H9 (cell line): ENCODE results near the gene MYO1E. TPM values are rescaled to one million over a fixed set of nuclear protein-coding genes. Genes with fewer than 3 reads are reported as not detected.
A peak's percentile ranks its signal among the peaks of the same experiment; 100 is the strongest.

Experiments
- DNase-seq: peaks from one replicate; pipeline ENCODE4 v3.0.0-alpha.2; 2017
- H2AFZ ChIP-seq: one replicate; pipeline ENCODE4 v1.6.1; 2013; ENCODE audit warnings: mild to moderate bottlenecking, low read length, control low read depth, moderate library complexity
- H2AK5ac ChIP-seq: 2 replicates; pipeline ENCODE4 v1.6.1; 2013; ENCODE audit warnings: low read length, control low read depth, mixed read lengths; ENCODE audit not compliant: insufficient read length
- H2BK120ac ChIP-seq: one replicate; pipeline ENCODE4 v1.6.1; 2013; ENCODE audit warnings: low read depth, mild to moderate bottlenecking, low read length, control low read depth, inconsistent platforms; ENCODE audit not compliant: poor library complexity, severe bottlenecking
- H2BK12ac ChIP-seq: 2 replicates; pipeline ENCODE4 v1.6.1; 2013; ENCODE audit warnings: low read length, control low read depth, mixed read lengths, low read depth; ENCODE audit not compliant: insufficient read length
- H2BK15ac ChIP-seq: 2 replicates; pipeline ENCODE4 v1.6.1; 2013; ENCODE audit warnings: low read depth, low read length, control low read depth
- H2BK20ac ChIP-seq: one replicate; pipeline ENCODE4 v1.6.1; 2013; ENCODE audit warnings: low read depth, mild to moderate bottlenecking, low read length, control low read depth, inconsistent platforms; ENCODE audit not compliant: poor library complexity, severe bottlenecking
- H2BK5ac ChIP-seq: 2 replicates; pipeline ENCODE4 v1.6.1; 2013; ENCODE audit warnings: low read length, control low read depth, mixed read lengths; ENCODE audit not compliant: insufficient read length
- H3K14ac ChIP-seq: 2 replicates; pipeline ENCODE4 v1.6.1; 2013; ENCODE audit warnings: low read length, control low read depth; ENCODE audit not compliant: insufficient read depth
- H3K18ac ChIP-seq: 2 replicates; pipeline ENCODE4 v1.6.1; 2013; ENCODE audit warnings: low read depth, mild to moderate bottlenecking, mixed read lengths, low read length, control low read depth; ENCODE audit not compliant: insufficient read length
- H3K23ac ChIP-seq: 2 replicates; pipeline ENCODE4 v1.6.1; 2013; ENCODE audit warnings: low read length, control low read depth, mixed read lengths, low read depth; ENCODE audit not compliant: insufficient read length
- H3K23me2 ChIP-seq: 2 replicates; pipeline ENCODE4 v1.6.1; 2013; ENCODE audit warnings: low read depth, mild to moderate bottlenecking, mixed read lengths, low read length, control low read depth; ENCODE audit not compliant: insufficient read length, poor library complexity, severe bottlenecking
- H3K27ac ChIP-seq: 2 replicates; pipeline ENCODE4 v1.5.1; 2013; ENCODE audit warnings: low read length, control low read depth, mixed read lengths, low read depth; ENCODE audit not compliant: insufficient read length
- H3K27me3 ChIP-seq: 2 replicates; pipeline ENCODE4 v1.6.1; 2013; ENCODE audit warnings: low read length, control low read depth, inconsistent platforms; ENCODE audit not compliant: insufficient read depth
- H3K4ac ChIP-seq: 2 replicates; pipeline ENCODE4 v1.6.1; 2013; ENCODE audit warnings: low read depth, mild to moderate bottlenecking, control low read depth, inconsistent platforms, low read length, moderate library complexity
- H3K4me1 ChIP-seq: 2 replicates; pipeline ENCODE4 v1.6.1; 2013; ENCODE audit warnings: low read length, control low read depth, inconsistent platforms; ENCODE audit not compliant: insufficient read depth
- H3K4me2 ChIP-seq: 2 replicates; pipeline ENCODE4 v1.6.1; 2013; ENCODE audit warnings: low read length, control low read depth, mixed read lengths; ENCODE audit not compliant: insufficient read length, insufficient read depth
- H3K56ac ChIP-seq: 2 replicates; pipeline ENCODE4 v1.6.1; 2013; ENCODE audit warnings: low read depth, mild to moderate bottlenecking, mixed read lengths, low read length, control low read depth; ENCODE audit not compliant: insufficient read length
- H3K79me1 ChIP-seq: 2 replicates; pipeline ENCODE4 v1.6.1; 2013; ENCODE audit warnings: low read depth, mild to moderate bottlenecking, moderate library complexity, low read length, control low read depth, inconsistent platforms; ENCODE audit not compliant: insufficient read depth, poor library complexity, severe bottlenecking
- H3K79me2 ChIP-seq: 2 replicates; pipeline ENCODE4 v1.6.1; 2013; ENCODE audit warnings: low read length, control low read depth, inconsistent platforms; ENCODE audit not compliant: insufficient read depth
- H3K9ac ChIP-seq: 2 replicates; pipeline ENCODE4 v1.6.1; 2013; ENCODE audit warnings: low read length, control low read depth, mixed read lengths; ENCODE audit not compliant: insufficient read length; ENCODE audit errors: extremely low read depth
- H3K9me3 ChIP-seq: one replicate; pipeline ENCODE4 v1.6.1; 2013; ENCODE audit warnings: low read depth, low read length, inconsistent platforms; ENCODE audit not compliant: control insufficient read depth
- H3T11ph ChIP-seq: one replicate; pipeline ENCODE4 v1.6.1; 2013; ENCODE audit warnings: mild to moderate bottlenecking, low read length, control low read depth, inconsistent platforms
- H4K20me1 ChIP-seq: one replicate; pipeline ENCODE4 v1.6.1; 2013; ENCODE audit not compliant: control insufficient read depth, insufficient read length, insufficient read depth
- H4K5ac ChIP-seq: 2 replicates; pipeline ENCODE4 v1.6.1; 2013; ENCODE audit warnings: low read depth, mild to moderate bottlenecking, mixed read lengths, low read length, control low read depth; ENCODE audit not compliant: insufficient read length
- H4K8ac ChIP-seq: replicated peaks from 2 replicates; pipeline ENCODE4 v1.6.1; 2013; ENCODE audit warnings: low read length, control low read depth, mixed read lengths, low read depth; ENCODE audit not compliant: insufficient read length
- H4K91ac ChIP-seq: 2 replicates; pipeline ENCODE4 v1.6.1; 2013; ENCODE audit warnings: low read depth, mild to moderate bottlenecking, moderate library complexity, mixed read lengths, low read length, control low read depth; ENCODE audit not compliant: insufficient read length
- H3K27ac Mint-ChIP-seq, 3 experiments: 2 replicates in 2 of 3; 3 replicates in 1 of 3; pipeline ENCODE4 v1.8.0; 2020 to 2021; ENCODE audit warnings: mixed read lengths in 3 of 3, mild to moderate bottlenecking in 1 of 3, moderate library complexity in 1 of 3
- H3K27me3 Mint-ChIP-seq: 2 replicates; pipeline ENCODE4 v1.8.0; 2021; ENCODE audit warnings: low read depth, mild to moderate bottlenecking, moderate library complexity, mixed read lengths
- H3K36me3 Mint-ChIP-seq, 3 experiments: 2 replicates in 2 of 3; 3 replicates in 1 of 3; pipeline ENCODE4 v1.8.0; 2020 to 2021; ENCODE audit warnings: low read depth in 3 of 3, mixed read lengths in 3 of 3; ENCODE audit not compliant: insufficient read depth in 1 of 3
- H3K4me1 Mint-ChIP-seq, 2 experiments: 2 replicates each; pipeline ENCODE4 v1.8.0; 2020; ENCODE audit warnings: mixed read lengths in 2 of 2
- H3K4me3 Mint-ChIP-seq, 2 experiments: 2 replicates in 1 of 2; 3 replicates in 1 of 2; pipeline ENCODE4 v1.8.0; 2020 to 2021; ENCODE audit warnings: mild to moderate bottlenecking in 2 of 2, mixed read lengths in 2 of 2, moderate library complexity in 1 of 2
- H3K9me3 Mint-ChIP-seq, 2 experiments: 2 replicates in 1 of 2; 3 replicates in 1 of 2; pipeline ENCODE4 v1.8.0; 2020; ENCODE audit warnings: mild to moderate bottlenecking in 2 of 2, mixed read lengths in 2 of 2, moderate library complexity in 1 of 2
- whole genome bisulfite sequencing: extraction: QIAGEN DNeasy Blood & Tissue Kit; methylation state at CpG from one replicate; pipeline ENCODE4 v1.1.7; 2013; ENCODE audit warnings: missing lambda C conversion rate, low lambda C conversion rate, mixed read lengths; ENCODE audit not compliant: insufficient read length; ENCODE audit errors: extremely low coverage; 5-methylcytosine and 5-hydroxymethylcytosine counted together
- total RNA-seq: library from RNA; stranded (reverse); gene quantifications from 2 replicates; pipeline ENCODE4 v1.2.1, GENCODE V29; 2021
- TF ChIP-seq, protein P1 (sequence below): fragments of 200-600 bp; sonication (generic); conservative IDR thresholded peaks from 3 replicates; pipeline ENCODE4 v1.8.0; 2021; ENCODE audit warnings: antibody characterized with exemption, mild to moderate bottlenecking

Gene MYO1E
- total RNA-seq, 1 experiment from 2014 or later, result 235 TPM

DNA sequence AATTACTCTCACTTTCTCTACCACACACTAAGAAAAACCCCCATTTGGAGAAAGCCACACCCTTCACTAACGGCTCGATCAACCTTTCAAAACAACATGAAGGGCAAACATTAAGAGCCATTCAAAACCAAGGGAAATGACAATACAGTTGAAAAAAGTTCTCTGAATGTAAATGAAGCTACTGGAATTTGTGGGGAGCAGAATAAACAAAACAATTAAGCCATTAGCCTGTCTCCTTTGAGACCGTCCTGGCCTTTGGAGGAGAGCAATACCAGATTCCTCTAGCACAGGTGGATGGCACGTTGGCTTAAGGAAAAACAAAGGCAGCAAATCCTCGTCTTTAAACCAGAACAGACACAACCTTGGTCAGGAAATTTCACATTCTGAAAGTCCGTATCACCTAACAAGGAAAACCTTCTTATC, 18.7 kb downstream of the MYO1E start:
- Histone ChIP-seq H2BK5ac (peak overlapping the region; percentile 89), H2BK120ac (peak overlapping the region; percentile 70), H2BK15ac (no peak overlapping the region), H2AK5ac (peak overlapping the region; percentile 23), H3K9me3 (no peaks in the 10 kb centered on the region), H3T11ph (peak overlapping the region; percentile 46), H3K27ac (peak overlapping the region; percentile 100), H2AFZ (no peak overlapping the region), H3K79me2 (peaks cover 1% of the 10 kb centered on the region; the same call in 1 of the 2 replicates), H3K4me1 (peaks cover 35% of the 10 kb centered on the region), H3K4ac (peak overlapping the region; percentile 42; the same call in 1 of the 2 replicates), H4K5ac (peak overlapping the region; percentile 97), H3K23me2 (peaks cover 2% of the 10 kb centered on the region), H3K14ac (peak overlapping the region; percentile 80; the same call in 1 of the 2 replicates), H4K20me1 (no peaks in the 10 kb centered on the region), H3K56ac (peak overlapping the region; percentile 87), H3K18ac (peak overlapping the region; percentile 95), H3K79me1 (no peaks in the 10 kb centered on the region), H3K9ac (peak overlapping the region; percentile 74), H2BK12ac (no peak overlapping the region), H3K4me2 (peak overlapping the region; percentile 74), H2BK20ac (no peak overlapping the region), H3K27me3 (0 out of 2 replicates have a peak, but pooled peaks cover 2% of the 10 kb centered on the region), H3K23ac (no peak overlapping the region), H4K8ac (peak overlapping the region; percentile 52), H4K91ac (peak overlapping the region; percentile 80)
- TF ChIP-seq, protein P1, sequence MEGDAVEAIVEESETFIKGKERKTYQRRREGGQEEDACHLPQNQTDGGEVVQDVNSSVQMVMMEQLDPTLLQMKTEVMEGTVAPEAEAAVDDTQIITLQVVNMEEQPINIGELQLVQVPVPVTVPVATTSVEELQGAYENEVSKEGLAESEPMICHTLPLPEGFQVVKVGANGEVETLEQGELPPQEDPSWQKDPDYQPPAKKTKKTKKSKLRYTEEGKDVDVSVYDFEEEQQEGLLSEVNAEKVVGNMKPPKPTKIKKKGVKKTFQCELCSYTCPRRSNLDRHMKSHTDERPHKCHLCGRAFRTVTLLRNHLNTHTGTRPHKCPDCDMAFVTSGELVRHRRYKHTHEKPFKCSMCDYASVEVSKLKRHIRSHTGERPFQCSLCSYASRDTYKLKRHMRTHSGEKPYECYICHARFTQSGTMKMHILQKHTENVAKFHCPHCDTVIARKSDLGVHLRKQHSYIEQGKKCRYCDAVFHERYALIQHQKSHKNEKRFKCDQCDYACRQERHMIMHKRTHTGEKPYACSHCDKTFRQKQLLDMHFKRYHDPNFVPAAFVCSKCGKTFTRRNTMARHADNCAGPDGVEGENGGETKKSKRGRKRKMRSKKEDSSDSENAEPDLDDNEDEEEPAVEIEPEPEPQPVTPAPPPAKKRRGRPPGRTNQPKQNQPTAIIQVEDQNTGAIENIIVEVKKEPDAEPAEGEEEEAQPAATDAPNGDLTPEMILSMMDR, result no peak
- no peaks in the 10 kb centered on the region for H3K9me3 Mint-ChIP-seq
- peaks cover 78 to 83% of the 10 kb centered on the region in 2 experiments for H3K4me1 Mint-ChIP-seq
- H3K4me3 Mint-ChIP-seq, result peak overlapping the region; percentile 56 to 68
- peaks cover 10 to 27% (median 17%) of the 10 kb centered on the region in 3 experiments for H3K36me3 Mint-ChIP-seq
- WGBS, result no CpG with 5 or more reads among the region's 6 CpGs
- H3K27me3 Mint-ChIP-seq, result no peaks in the 10 kb centered on the region
- DNase-seq, result peak; percentile 78
- H3K27ac Mint-ChIP-seq, result peak overlapping the region; percentile 98 to 100 (median 99)
